H1 (cell line): Measurements from ENCODE around the gene HOXB4. TPM values are rescaled to one million over a fixed set of nuclear protein-coding genes. Genes with fewer than 3 reads are reported as not detected.

Source experiments
- CTCF ChIA-PET: fragments of 300-600 bp; sonication (Branson Sonifier 250); formaldehyde crosslinking; loops from one replicate; lab custom pipeline; 2021; ENCODE audit not compliant: partially characterized antibody; lab: Charles Lee
- POLR2A ChIA-PET: fragments of 300-600 bp; sonication (Branson Sonifier 250); formaldehyde crosslinking; loops from one replicate; lab custom pipeline; 2021; ENCODE audit warnings: inconsistent platforms; ENCODE audit not compliant: partially characterized antibody; lab: Charles Lee
- DNase-seq, 2 experiments: peaks; one replicate each; pipeline versions ENCODE4 v3.0.0 to v3.0.0-alpha.2; 2010 to 2022; ENCODE audit warnings: low spot score in 2 of 2, low read depth in 1 of 2, mixed read lengths in 1 of 2
- FAIRE-seq: peaks from 2 replicates; lab custom pipeline; 2011; peaks lifted over from hg19 to GRCh38; lab: Jason Lieb, UNC
- H2AFZ ChIP-seq: 2 replicates; pipeline ENCODE4 v1.8.1; 2012; ENCODE audit warnings: low read length, inconsistent platforms
- H2AK5ac ChIP-seq: 2 replicates; pipeline ENCODE4 v1.6.1; 2013; ENCODE audit warnings: low read depth, low read length
- H2BK120ac ChIP-seq: replicated peaks from 2 replicates; pipeline ENCODE3; 2013; ENCODE audit warnings: low read depth, low read length, inconsistent platforms
- H2BK12ac ChIP-seq: 2 replicates; pipeline ENCODE4 v1.6.1; 2013; ENCODE audit warnings: low read depth, low read length
- H2BK15ac ChIP-seq: 2 replicates; pipeline ENCODE4 v1.6.1; 2013; ENCODE audit warnings: low read length
- H2BK20ac ChIP-seq: 2 replicates; pipeline ENCODE4 v1.6.1; 2013; ENCODE audit warnings: low read length
- H2BK5ac ChIP-seq: 2 replicates; pipeline ENCODE4 v1.6.1; 2013; ENCODE audit warnings: low read depth, low read length
- H3K14ac ChIP-seq: 2 replicates; pipeline ENCODE4 v1.6.1; 2013; ENCODE audit warnings: inconsistent platforms; ENCODE audit not compliant: insufficient read length
- H3K18ac ChIP-seq: 2 replicates; pipeline ENCODE4 v1.6.1; 2013; ENCODE audit warnings: low read length; ENCODE audit errors: extremely low read depth
- H3K23ac ChIP-seq: 2 replicates; pipeline ENCODE4 v1.6.1; 2013; ENCODE audit warnings: inconsistent platforms; ENCODE audit not compliant: insufficient read length
- H3K23me2 ChIP-seq: 2 replicates; pipeline ENCODE4 v1.6.1; 2013; ENCODE audit warnings: low read depth, low read length
- H3K27ac ChIP-seq: 2 replicates; pipeline ENCODE4 v1.6.1; 2011; ENCODE audit warnings: low read depth, low read length, inconsistent platforms
- H3K27me3 ChIP-seq, 4 experiments: replicated peaks in 1 of 4; 1 replicate in 1 of 4; 2 replicates in 3 of 4; pipeline versions ENCODE4 v1.6.1 to v1.8.1; 2011 to 2013; ENCODE audit warnings: low read length in 3 of 4, mild to moderate bottlenecking in 3 of 4, inconsistent platforms in 2 of 4, mixed read lengths in 2 of 4, moderate library complexity in 1 of 4; ENCODE audit not compliant: control insufficient read depth in 3 of 4, insufficient read depth in 3 of 4; ENCODE audit errors: extremely low read depth in 1 of 4
- H3K36me3 ChIP-seq, 4 experiments: 2 replicates each; pipeline versions ENCODE4 v1.6.1 to v1.8.1; 2011 to 2013; ENCODE audit warnings: mild to moderate bottlenecking in 4 of 4, low read length in 3 of 4, moderate library complexity in 2 of 4, control low read depth in 1 of 4, inconsistent platforms in 1 of 4; ENCODE audit not compliant: insufficient read depth in 4 of 4, control insufficient read depth in 2 of 4
- H3K4ac ChIP-seq: replicated peaks from 2 replicates; pipeline ENCODE3; 2013; ENCODE audit warnings: low read length, low read depth, mixed read lengths, inconsistent platforms; ENCODE audit not compliant: insufficient read length
- H3K4me1 ChIP-seq, 4 experiments: replicated peaks in 1 of 4; 1 replicate in 1 of 4; 2 replicates in 3 of 4; pipeline versions ENCODE4 v1.6.1 to v1.8.1; 2011 to 2013; ENCODE audit warnings: low read length in 3 of 4, inconsistent platforms in 2 of 4, mixed read lengths in 1 of 4; ENCODE audit not compliant: insufficient read depth in 4 of 4, control insufficient read depth in 3 of 4
- H3K4me2 ChIP-seq, 2 experiments: 2 replicates each; pipeline versions ENCODE4 v1.6.1 to v1.8.1; 2011 to 2013; ENCODE audit warnings: low read depth in 2 of 2, low read length in 2 of 2, control low read depth in 1 of 2, inconsistent platforms in 1 of 2, mild to moderate bottlenecking in 1 of 2; ENCODE audit not compliant: insufficient read depth in 1 of 2
- H3K4me3 ChIP-seq, 4 experiments: fragments of 200-600, 300-600 bp in 1 of 4; sonication (generic), shearing (Covaris generic), sonication (Bioruptor Twin) in 1 of 4; 2 replicates each; pipeline versions ENCODE4 v1.5.1 to v1.8.1; 2011 to 2016; ENCODE audit warnings: low read length in 4 of 4, low read depth in 3 of 4, control low read depth in 2 of 4, inconsistent platforms in 2 of 4, mild to moderate bottlenecking in 2 of 4, mixed read lengths in 1 of 4, moderate library complexity in 1 of 4; ENCODE audit not compliant: insufficient read depth in 2 of 4; ENCODE audit errors: extremely low read depth in 1 of 4
- H3K56ac ChIP-seq: replicated peaks from 2 replicates; pipeline ENCODE3; 2013; ENCODE audit warnings: low read depth, mild to moderate bottlenecking, mixed read lengths, low read length, inconsistent platforms; ENCODE audit not compliant: insufficient read length
- H3K79me1 ChIP-seq: 2 replicates; pipeline ENCODE4 v1.6.1; 2013; ENCODE audit warnings: low read depth, low read length, control low read depth
- H3K79me2 ChIP-seq, 2 experiments: 2 replicates each; pipeline versions ENCODE4 v1.6.1 to v1.8.1; 2012 to 2013; ENCODE audit warnings: low read length in 2 of 2, mild to moderate bottlenecking in 2 of 2, inconsistent platforms in 1 of 2; ENCODE audit not compliant: insufficient read depth in 2 of 2, control insufficient read depth in 1 of 2
- H3K9ac ChIP-seq, 4 experiments: replicated peaks in 1 of 4; 1 replicate in 1 of 4; 2 replicates in 3 of 4; pipeline versions ENCODE4 v1.6.1 to v1.8.1; 2011 to 2013; ENCODE audit warnings: low read depth in 3 of 4, low read length in 3 of 4, control low read depth in 2 of 4, mild to moderate bottlenecking in 2 of 4, moderate library complexity in 2 of 4, inconsistent platforms in 1 of 4; ENCODE audit errors: extremely low read depth in 1 of 4
- H3K9me3 ChIP-seq, 2 experiments: 2 replicates each; pipeline versions ENCODE4 v1.6.1 to v1.8.1; 2012 to 2013; ENCODE audit warnings: mild to moderate bottlenecking in 2 of 2, moderate library complexity in 2 of 2, control low read depth in 1 of 2, inconsistent platforms in 1 of 2, low read depth in 1 of 2, low read length in 1 of 2, mixed read lengths in 1 of 2; ENCODE audit not compliant: insufficient read depth in 2 of 2
- H4K20me1 ChIP-seq, 2 experiments: replicated peaks in 1 of 2; 2 replicates each; pipeline versions ENCODE3 to v1.8.1; 2011 to 2013; ENCODE audit warnings: inconsistent platforms in 2 of 2, low read length in 2 of 2, mild to moderate bottlenecking in 1 of 2; ENCODE audit not compliant: insufficient read depth in 2 of 2, control insufficient read depth in 1 of 2
- H4K5ac ChIP-seq: 2 replicates; pipeline ENCODE4 v1.6.1; 2013; ENCODE audit warnings: low read length, low read depth, mixed read lengths, inconsistent platforms; ENCODE audit not compliant: insufficient read length
- H4K8ac ChIP-seq: 2 replicates; pipeline ENCODE4 v1.8.0; 2013; ENCODE audit warnings: mild to moderate bottlenecking, moderate library complexity, low read length, inconsistent platforms; ENCODE audit not compliant: insufficient read depth; ENCODE audit errors: extremely low read depth
- H4K91ac ChIP-seq: replicated peaks from 2 replicates; pipeline ENCODE3; 2013; ENCODE audit warnings: low read length, mixed read lengths, inconsistent platforms; ENCODE audit not compliant: insufficient read length
- EGR1 ChIP-seq: IDR thresholded peaks from 2 replicates; pipeline ENCODE4 v1.6.1; 2011; ENCODE audit warnings: low read depth, low read length, borderline replicate concordance
- EZH2 ChIP-seq: fragments of 200-600 bp; sonication (generic); IDR thresholded peaks from 2 replicates; pipeline ENCODE4 v1.7.1; 2012; ENCODE audit warnings: low read depth, mild to moderate bottlenecking, moderate library complexity, low read length, inconsistent platforms; ENCODE audit not compliant: severe bottlenecking
- SUZ12 ChIP-seq: fragments of 200-600 bp; sonication (generic); IDR thresholded peaks from 2 replicates; pipeline ENCODE4 v1.6.1; 2012; ENCODE audit warnings: mild to moderate bottlenecking, inconsistent platforms, low read length, moderate library complexity, mixed read lengths
- TAF1 ChIP-seq: IDR thresholded peaks from 2 replicates; pipeline ENCODE4 v1.6.1; 2011; ENCODE audit warnings: mild to moderate bottlenecking, low read depth, low read length
- WGBS, 2 experiments: shearing (Covaris generic) in 1 of 2; methylation state at CpG; one replicate each; pipeline versions ENCODE4 v1.1.6 to v1.1.7; 2013 to 2015; ENCODE audit warnings: low lambda C conversion rate in 2 of 2, mixed read lengths in 2 of 2, inconsistent platforms in 1 of 2, low coverage in 1 of 2, missing lambda C conversion rate in 1 of 2; ENCODE audit not compliant: insufficient replicate concordance in 2 of 2, insufficient coverage in 1 of 2, insufficient read length in 1 of 2; ENCODE audit errors: extremely low coverage in 1 of 2, missing lambda C conversion rate in 1 of 2; 5-methylcytosine and 5-hydroxymethylcytosine counted together
- polyA plus RNA-seq, 7 experiments: library from polyadenylated mRNA; depleted of rRNA in 3 of 7; stranded (reverse) in 5 of 7; unstranded in 2 of 7; fragments of >200 nt in 5 of 7; fragments of 200-250 nt in 2 of 7; gene quantifications; 1 replicate in 5 of 7; 2 replicates in 1 of 7; 4 replicates in 1 of 7; pipeline versions ENCODE4 v1.2.1 to v1.2.3, GENCODE V29; 2011 to 2013; ENCODE audit warnings: missing spikeins in 2 of 7, mixed read lengths in 2 of 7
- total RNA-seq: library from RNA; stranded (reverse); fragmentation: NEBNext Ultra II Directional; extraction: Animal tissue kit (Norgen Biotek cat#: 25700); gene quantifications from 2 replicates; pipeline ENCODE4 v1.2.1, GENCODE V29; 2021

The HOXB4 gene
- total and polyA plus RNA-seq, 2 of the 8 experiments (the other 6 are each of a cell fraction or from before 2014, with no cell fraction given) = not detected

DNA sequence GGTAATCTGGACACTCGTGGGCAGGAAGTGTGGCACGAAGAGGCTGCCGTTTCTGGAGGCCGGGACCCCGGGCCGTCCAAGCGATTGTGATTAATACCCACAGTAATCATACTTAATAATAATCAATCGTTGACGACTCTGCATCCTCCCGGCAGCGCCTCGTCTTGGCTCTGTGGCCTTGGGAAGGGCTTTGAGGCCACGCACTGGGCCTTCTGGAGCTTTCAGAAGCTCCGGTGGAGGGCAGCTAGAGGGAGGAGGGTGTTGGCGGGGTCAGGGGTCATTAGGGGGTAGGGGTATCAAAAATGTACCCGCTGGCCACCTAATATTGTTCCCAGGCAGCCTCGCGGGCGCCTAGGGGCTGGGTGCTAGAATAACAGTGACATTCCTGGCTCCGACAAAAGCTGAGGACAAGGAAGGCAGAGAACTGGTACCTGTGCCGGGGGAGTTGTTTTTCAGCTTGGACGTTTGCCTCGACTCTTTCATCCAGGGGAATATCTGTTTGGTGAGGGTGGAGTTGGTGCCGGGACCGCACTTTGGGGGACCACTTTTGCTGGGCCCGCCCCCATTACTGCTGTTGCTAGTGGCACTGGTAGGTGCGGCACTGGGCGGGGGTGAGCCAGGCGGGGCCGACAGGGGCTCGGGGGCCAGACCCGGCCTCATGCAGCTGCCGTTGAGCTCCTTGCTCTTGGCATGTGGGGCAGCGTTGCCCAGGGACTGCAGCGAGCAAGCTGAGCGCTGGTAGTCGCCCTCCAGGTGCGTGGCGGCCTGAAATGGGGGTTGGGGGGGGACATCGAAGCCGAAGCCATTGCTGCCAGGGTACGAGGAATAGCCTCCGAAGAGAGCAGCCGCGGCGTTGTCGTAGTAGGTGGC is 26.3 kb downstream of the HOXB4 start:
- Histone ChIP-seq H4K5ac (no peak overlapping the region), H2BK5ac (peak overlapping the region; percentile 35; the same call in 1 of the 2 replicates), H2BK12ac (peak overlapping the region; percentile 94; the same call in 1 of the 2 replicates), H3K23me2 (no peaks in the 10 kb centered on the region; the same call in 1 of the 2 replicates), H2BK15ac (peak overlapping the region; percentile 46; the same call in 1 of the 2 replicates), H4K8ac (no peak overlapping the region), H4K20me1 (peaks cover 19 to 23% of the 10 kb centered on the region in 2 experiments), H3K23ac (no peak overlapping the region), H3K56ac (no peak overlapping the region), H4K91ac (no peak overlapping the region), H2BK120ac (no peak overlapping the region), H3K4ac (no peak overlapping the region), H3K27me3 (peaks cover 94 to 100% (median 98%) of the 10 kb centered on the region in 4 experiments), H2AK5ac (0 out of 2 replicates have a peak overlapping the region, but pooled peaks have one; percentile 61), H2AFZ (no peak overlapping the region), H3K9ac (no peak overlapping the region), H3K4me2 (peak overlapping the region in 1 of 2 experiments; percentile 38; a peak in 3 of 4 replicates), H3K36me3 (peaks cover 0 to 3% (median 0%) of the 10 kb centered on the region in 4 experiments; a peak in 1 of 8 replicates), H3K14ac (no peak overlapping the region), H3K4me3 (peak overlapping the region in 1 of 4 experiments; percentile 20; a peak in 1 of 8 replicates), H3K79me2 (no peaks in the 10 kb centered on the region), H3K4me1 (peaks cover 7 to 25% (median 10%) of the 10 kb centered on the region in 4 experiments), H3K9me3 (no peaks in the 10 kb centered on the region), H3K79me1 (no peaks in the 10 kb centered on the region), H3K27ac (no peak overlapping the region), H2BK20ac (no peak overlapping the region), H3K18ac (no peak overlapping the region)
- 11% methylated on average over 47 of the region's 47 CpGs; no CpG with 5 or more reads in 1 of the 2 experiments for WGBS, 2 experiments
- DNase-seq = no peak
- CTCF ChIA-PET = interaction anchor here (0.7 to 6.6 kb wide), 15 partner anchors 9 to 533 kb away, joined by 3 to 53 read pairs (median 3); partner anchors contain the start of genes HOXB3 and HOXB5
- FAIRE-seq = no peak
- TF ChIP-seq SUZ12 = peak; percentile 97
- no peak for TF ChIP-seq TAF1
- TF ChIP-seq EGR1 = no peak
- peak; percentile 95 for TF ChIP-seq EZH2
- POLR2A ChIA-PET = no interaction called here
